SH-SY5Y (cell line): Measurements from ENCODE around the gene PRUNE2.

Experiments
- GATA2 ChIP-seq: IDR thresholded peaks from 2 replicates; pipeline ENCODE4 v1.6.1; 2011; ENCODE audit warnings: mild to moderate bottlenecking, low read depth, low read length
- GATA3 ChIP-seq: IDR thresholded peaks from 2 replicates; pipeline ENCODE4 v1.6.1; 2011; ENCODE audit warnings: low read depth, mild to moderate bottlenecking, low read length, moderate library complexity

- TF ChIP-seq GATA3 (no peak), GATA2 (no peak)
Measured at GRCh38 chr9:76856016-76856415, 49.9 kb downstream of the PRUNE2 start.
